ENCODE results near the gene BDKRB1.

GRCh38 chr14:96304956-96305355 is 48.9 kb downstream of the BDKRB1 start:
- TF ChIP-seq, protein P1, sequence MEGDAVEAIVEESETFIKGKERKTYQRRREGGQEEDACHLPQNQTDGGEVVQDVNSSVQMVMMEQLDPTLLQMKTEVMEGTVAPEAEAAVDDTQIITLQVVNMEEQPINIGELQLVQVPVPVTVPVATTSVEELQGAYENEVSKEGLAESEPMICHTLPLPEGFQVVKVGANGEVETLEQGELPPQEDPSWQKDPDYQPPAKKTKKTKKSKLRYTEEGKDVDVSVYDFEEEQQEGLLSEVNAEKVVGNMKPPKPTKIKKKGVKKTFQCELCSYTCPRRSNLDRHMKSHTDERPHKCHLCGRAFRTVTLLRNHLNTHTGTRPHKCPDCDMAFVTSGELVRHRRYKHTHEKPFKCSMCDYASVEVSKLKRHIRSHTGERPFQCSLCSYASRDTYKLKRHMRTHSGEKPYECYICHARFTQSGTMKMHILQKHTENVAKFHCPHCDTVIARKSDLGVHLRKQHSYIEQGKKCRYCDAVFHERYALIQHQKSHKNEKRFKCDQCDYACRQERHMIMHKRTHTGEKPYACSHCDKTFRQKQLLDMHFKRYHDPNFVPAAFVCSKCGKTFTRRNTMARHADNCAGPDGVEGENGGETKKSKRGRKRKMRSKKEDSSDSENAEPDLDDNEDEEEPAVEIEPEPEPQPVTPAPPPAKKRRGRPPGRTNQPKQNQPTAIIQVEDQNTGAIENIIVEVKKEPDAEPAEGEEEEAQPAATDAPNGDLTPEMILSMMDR (IDR thresholded peaks at IDR 0.05; ENCODE audit: insufficient read depth, low read length, poor library complexity, severe bottlenecking), result no peak
- TF ChIP-seq EZH2phosphoT487 (conservative IDR thresholded peaks at IDR 0.05; ENCODE audit: low read length), result no peak
